GM18907 (cell line): ENCODE measurements around the gene ACTR3.

Experiments used
- ATAC-seq: cut with Tn5 transposase; IDR thresholded peaks from one replicate; pipeline ENCODE4 v1.9.1; 2021; ENCODE audit warnings: mild to moderate bottlenecking, moderate library complexity; ENCODE audit not compliant: unreplicated experiment

ACTR3 gene

DNA sequence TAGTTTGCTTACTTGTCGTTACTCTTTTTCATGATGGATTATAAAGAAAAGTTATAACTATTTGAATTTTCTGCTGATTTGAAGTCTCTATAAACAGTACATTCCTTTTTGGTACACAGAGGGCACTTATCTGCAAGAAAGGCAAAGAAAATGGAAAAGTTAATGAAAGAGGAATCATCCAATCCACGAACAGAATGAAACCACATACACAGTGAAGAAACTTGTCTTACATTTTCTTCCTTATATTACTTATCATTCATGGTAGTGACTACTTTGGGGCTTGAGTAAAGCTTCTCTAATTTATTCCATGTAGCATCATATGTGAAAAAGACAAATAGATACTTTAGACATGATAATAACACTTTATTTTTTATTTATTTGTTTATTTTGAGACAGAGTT, 14.8 kb upstream of the ACTR3 start:
- no peak for ATAC-seq

GRCh38 chr2:113876503-113877387, 13.1 kb upstream of the ACTR3 start:
- no peak for ATAC-seq

DNA sequence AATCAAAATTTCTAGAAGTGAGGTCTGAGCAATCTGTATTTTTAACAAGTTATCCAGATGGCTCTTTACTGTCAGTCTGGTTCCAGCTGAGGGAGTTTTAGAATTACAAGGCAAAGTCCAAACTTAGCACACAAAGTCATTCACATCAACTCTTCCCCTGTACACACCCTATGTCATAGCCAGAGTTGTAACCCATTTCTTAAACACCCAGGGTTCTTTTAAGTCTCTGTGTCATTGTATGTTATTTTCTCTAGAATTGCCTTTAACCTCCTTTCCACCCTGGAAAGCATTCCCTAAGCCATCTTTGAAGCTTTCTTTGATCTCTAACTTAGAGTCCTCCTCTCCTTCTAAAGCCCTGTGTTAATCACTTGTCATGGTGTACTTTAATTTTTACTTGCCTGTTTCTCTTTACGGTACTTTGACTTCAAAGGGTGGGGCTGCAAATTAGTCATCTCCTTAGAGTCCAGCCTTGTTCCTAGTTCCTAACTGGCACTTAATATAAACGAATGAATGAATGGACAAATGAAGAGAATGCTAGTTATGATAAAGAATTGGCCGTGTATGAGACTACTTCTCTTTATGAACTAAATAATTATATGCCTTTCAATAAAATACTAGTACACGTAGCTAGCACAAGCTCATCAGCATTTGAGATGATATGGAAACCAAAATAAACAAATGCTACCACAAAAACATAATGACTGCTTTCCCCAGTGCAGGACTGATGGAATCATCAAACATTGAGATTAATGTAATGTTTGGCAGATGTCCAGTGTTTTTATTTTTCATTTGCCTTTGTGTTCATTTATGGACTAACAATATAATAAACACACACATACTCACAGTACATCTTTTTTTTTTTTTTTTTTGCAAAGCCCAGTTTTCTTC, 11.9 kb upstream of the ACTR3 start:
- ATAC-seq, result no peak

DNA sequence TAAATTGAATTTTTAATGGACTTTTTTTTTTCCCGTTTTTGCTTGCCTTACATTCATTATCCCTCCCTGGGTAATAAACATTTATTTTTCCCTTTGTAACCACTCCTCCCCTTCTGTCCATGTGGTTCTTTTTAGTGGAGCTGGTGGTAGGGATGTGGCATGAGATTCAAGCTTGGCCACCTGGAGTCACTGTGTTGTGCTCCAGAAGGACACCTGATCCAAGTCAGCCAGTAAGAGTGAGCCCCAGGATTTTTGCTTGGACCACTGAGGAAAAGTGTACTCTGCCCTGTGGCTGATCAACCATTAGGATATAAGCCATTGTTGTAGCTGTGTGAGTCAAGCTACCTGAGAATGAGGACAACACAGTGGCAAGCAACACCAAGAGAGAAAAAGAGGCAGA, 11.1 kb upstream of the ACTR3 start:
- ATAC-seq, result no peak

DNA sequence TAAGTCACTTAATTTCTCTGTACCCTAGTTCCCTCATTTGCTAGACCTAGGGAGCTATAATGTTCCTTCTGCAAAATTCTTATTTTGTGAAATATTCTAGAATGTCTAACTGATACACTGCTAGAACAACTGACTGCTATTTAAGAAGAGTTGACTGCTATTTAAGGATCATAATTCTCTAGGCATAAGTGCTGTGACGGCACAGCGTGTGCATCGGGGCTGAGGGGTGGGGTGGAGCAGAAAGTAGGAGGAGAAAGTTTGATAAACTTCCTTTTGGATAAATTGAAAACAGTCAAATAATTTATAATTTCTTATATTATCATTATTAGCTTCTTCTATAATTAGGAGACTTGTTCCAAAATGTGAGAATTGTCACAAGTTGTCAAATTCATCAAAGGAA, 10.4 kb upstream of the ACTR3 start:
- ATAC-seq, result no peak

- peak; percentile 82 for ATAC-seq
These were observed 3.3 kb upstream of the ACTR3 start for GRCh38 chr2:113886479-113887008.

DNA sequence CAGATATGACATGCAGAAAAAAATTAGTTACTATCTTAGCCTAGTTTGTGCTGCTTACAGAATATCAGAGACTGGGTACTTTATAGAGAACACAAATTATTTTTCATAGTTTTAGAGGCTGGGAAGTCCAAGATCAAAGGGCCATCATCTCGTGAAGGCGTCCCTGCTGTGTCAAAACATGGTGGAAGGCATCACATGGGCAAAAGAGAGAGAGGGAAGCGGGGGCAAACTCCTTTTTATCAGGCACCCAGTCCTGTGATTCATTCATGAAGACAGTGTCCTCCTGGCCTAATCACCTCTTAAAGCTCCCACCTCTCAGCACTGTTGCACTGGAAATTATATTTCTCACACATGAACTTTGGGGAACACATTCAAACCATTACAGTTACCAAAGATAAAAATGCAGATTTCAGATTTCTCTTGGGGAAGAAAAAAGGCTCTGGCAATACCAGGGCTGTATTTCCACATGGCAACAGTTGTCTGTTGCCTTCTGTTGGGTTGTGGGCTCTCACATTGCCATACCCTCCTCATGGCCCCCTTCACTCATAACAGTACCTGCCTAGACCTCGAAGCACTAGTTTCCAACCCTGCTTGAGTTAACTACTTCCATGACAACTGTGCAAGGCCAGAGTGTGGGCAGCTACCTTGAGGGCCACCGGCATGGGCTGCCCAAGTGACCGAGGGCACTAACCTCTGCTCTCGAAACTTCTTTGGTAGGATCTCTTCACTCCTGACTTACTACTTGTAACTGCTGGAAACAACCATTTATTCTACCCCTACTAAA, 2.7 kb upstream of the ACTR3 start:
- no peak for ATAC-seq

- ATAC-seq, result no peak
These were observed 1.0 kb upstream of the ACTR3 start for GRCh38 chr2:113888641-113889470.

DNA sequence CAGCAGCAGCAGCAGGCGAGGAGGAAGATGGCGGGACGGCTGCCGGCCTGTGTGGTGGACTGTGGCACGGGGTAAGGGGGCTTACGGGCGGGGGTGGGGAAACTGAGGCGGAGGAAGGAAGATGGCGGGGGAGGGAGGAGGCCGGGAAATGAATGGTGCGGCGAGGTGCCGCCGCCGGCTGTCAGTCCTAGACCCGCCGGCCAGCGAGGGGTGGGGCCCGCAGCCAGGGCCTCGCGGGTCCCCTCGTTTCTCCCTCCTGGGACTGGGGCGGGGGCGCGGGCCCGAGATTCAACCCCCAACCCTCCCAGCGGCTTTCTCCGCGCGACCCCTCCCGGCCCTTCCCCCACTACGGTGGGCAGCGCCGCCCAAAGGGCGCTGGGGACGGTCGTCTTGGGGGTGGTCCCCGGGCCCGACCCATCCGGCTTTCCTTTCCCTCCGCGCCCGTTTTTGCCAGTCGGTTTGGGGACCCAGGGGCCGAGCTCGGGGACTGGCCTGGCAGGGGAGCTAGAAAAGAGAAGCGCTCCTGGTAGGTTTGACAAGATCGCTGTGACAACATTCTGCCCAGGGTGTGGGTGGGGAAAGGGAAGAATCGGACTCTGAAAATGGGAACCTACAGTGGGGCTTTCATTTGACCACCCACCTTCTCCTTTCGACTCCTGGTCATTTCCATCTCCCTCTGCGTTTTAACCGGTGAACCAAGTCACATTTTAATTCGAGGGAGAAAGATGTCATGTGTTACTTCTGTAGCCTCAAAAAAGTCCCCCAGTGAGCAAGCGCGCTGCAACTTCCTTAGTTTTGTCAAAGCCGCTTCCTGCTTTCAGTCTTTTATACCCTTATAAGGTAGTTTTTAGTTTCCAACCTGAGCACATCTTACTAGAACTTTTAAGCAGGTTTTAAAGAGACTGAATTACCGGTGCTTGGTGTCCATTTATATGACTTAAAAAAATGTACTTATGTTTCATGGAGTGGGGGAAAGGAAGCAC, 655 bp downstream of the ACTR3 start:
- ATAC-seq, result peak; percentile 32

DNA sequence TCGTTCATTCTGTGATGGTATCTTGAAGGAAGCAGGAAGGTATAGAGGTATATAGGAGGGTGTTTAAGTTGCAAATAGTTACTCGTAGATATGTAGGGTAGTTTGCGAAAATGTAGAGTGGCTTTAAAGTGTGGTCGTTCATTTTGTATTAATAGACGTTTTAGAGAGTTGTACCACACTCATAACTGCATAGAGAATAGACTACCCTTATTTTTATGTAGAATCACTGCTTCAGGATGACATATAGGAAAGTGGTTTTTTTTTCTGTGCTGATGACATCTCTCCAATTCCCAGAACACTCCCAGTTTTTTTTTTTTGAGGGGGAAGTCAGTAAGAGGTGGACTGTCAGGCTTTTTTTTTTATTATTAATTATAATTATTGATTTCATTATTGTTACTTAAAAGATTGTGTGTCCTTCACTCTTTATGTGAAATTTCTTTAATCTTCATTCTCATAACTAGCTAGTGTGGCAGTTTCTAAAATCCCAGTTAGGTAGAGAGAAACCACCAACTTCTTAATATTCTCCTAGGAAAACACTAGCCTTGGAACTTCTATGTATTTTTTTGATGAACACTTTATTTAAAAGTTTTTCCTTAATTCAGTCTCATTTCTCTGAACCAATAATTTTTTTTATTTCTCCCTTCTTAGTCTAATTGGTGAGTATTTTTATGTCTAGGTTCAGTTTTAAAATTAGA, 1.5 kb downstream of the ACTR3 start:
- no peak for ATAC-seq

GRCh38 chr2:113892004-113892710, 2.3 kb downstream of the ACTR3 start:
- ATAC-seq, result no peak

GRCh38 chr2:113894156-113894743, 4.4 kb downstream of the ACTR3 start:
- no peak for ATAC-seq

- no peak for ATAC-seq
These were observed 5.4 kb downstream of the ACTR3 start for GRCh38 chr2:113895301-113895700.

DNA sequence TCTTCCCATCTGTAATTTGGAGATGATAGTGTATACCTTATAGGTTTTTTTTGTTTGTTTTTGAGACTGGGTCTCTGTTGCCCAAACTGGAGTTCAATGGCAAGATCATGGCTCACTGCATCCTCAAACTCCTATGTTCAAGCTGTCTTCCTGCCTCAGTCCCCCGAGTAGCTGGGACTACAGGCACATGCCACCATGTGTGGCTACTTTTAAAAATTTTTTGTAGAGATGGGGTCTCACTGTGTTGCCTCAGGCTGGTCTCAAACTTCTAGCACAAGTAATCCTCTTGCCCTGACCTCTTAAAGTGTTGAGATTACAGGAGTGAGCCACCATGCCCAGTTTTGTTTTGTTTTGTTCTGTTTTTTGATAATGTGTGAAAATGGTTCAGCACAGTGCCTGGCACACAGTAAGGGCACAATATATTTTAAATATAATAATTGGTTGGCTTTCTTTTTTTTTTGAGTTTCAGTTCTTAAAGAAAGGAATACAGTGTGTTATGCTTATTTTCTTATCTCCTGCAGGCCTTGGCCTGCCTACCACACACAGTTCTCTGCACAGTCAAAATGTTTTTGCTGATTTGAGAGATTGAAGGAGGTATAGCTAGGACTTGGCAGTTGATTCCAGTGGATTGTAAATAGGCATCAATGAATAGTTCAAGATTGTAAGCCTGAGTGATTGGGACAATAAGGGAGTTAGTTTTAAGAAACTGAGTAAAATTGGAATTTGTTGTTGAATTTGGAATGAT, 6.1 kb downstream of the ACTR3 start:
- no peak for ATAC-seq

GRCh38 chr2:113896791-113897190, 6.9 kb downstream of the ACTR3 start:
- no peak for ATAC-seq

DNA sequence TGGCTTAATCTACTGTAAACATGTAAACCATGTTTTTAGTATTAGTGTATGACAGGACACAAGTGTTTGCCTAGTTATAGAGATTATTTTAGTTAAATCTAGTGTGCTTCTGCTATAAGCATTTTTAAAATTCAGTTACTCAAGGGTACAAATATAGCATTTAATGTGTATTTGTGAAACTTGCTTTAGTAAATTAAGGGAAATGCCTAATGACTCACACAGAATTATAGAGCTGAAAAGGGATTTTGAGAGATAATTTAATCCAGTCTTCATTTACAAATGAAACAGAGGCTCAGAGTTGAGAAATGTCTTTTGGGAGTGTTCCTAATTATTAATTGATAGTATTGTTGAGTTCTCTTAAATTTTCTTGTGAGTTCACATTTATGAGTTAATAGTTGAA, 8.2 kb downstream of the ACTR3 start:
- ATAC-seq, result no peak

DNA sequence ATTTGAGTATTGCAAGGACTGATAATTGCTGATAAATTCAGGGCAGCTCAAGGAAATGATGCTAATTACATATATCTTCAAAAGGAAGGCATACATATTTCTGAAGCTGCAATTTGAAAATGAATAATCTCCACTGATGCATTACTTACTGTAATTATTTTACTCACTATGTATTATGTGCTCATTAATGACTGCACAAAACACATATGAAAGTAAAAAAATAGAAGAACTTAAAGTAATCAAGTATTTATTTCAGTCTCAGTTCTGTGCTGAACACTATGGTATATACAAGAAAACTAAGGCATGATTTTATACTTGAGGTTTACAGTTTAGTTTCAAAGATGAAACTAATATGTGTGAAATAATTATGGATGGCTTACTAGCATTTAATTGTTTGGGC, 9.3 kb downstream of the ACTR3 start:
- no peak for ATAC-seq
